ENCODE measurements around the gene DPP6.

- no peak for TF ChIP-seq CTCF (IDR thresholded peaks at IDR 0.05)
- no peak for TF ChIP-seq POLR2A (IDR thresholded peaks at IDR 0.05)
Measured at GRCh38 chr7:154231732-154232131, 179.5 kb downstream of the DPP6 start.

Data from ovary (tissue), 3 donors.